Keratinocyte (primary cell): ENCODE data around the gene CCDC171. TPM values are rescaled to one million over a fixed set of nuclear protein-coding genes. Genes with fewer than 3 reads are reported as not detected.

Experiments
- DNase-seq: peaks from one replicate; pipeline ENCODE4 v3.0.0-alpha.2; 2011; ENCODE audit warnings: low read depth, missing footprints, low spot score
- FAIRE-seq: peaks from 2 replicates; lab custom pipeline; 2011; peaks lifted over from hg19 to GRCh38; lab: Jason Lieb, UNC
- H2AFZ ChIP-seq: 2 replicates; pipeline ENCODE4 v1.6.0; 2012; ENCODE audit warnings: low read length, control low read depth, inconsistent platforms; ENCODE audit not compliant: control insufficient read depth
- H3K27ac ChIP-seq: 2 replicates; pipeline ENCODE4 v1.5.1; 2011; ENCODE audit warnings: low read length; ENCODE audit not compliant: control insufficient read depth, insufficient read depth
- H3K27me3 ChIP-seq: 3 replicates; pipeline ENCODE4 v1.6.0; 2011; ENCODE audit warnings: low read length; ENCODE audit not compliant: control insufficient read depth, insufficient read depth; ENCODE audit errors: extremely low read depth
- H3K36me3 ChIP-seq, 2 experiments: 2 replicates in 1 of 2; 3 replicates in 1 of 2; pipeline ENCODE4 v1.5.1; 2011; ENCODE audit warnings: low read length in 2 of 2, mild to moderate bottlenecking in 1 of 2; ENCODE audit not compliant: control insufficient read depth in 2 of 2, insufficient read depth in 2 of 2; ENCODE audit errors: extremely low read depth in 1 of 2
- H3K4me1 ChIP-seq: 3 replicates; pipeline ENCODE4 v1.5.1; 2011; ENCODE audit warnings: low read length; ENCODE audit not compliant: control insufficient read depth, insufficient read depth; ENCODE audit errors: extremely low read depth
- H3K4me2 ChIP-seq: 3 replicates; pipeline ENCODE4 v1.6.0; 2011; ENCODE audit warnings: low read depth, low read length; ENCODE audit not compliant: control insufficient read depth, insufficient read depth; ENCODE audit errors: extremely low read depth
- H3K4me3 ChIP-seq, 3 experiments: fragments of 200-600 bp in 1 of 3; sonication (generic) in 1 of 3; 2 replicates in 2 of 3; 3 replicates in 1 of 3; pipeline ENCODE4 v1.5.1; 2011 to 2016; ENCODE audit warnings: low read length in 3 of 3, mild to moderate bottlenecking in 3 of 3, control low read depth in 2 of 3, inconsistent platforms in 1 of 3, low read depth in 1 of 3, mixed read lengths in 1 of 3, mixed run types in 1 of 3, moderate library complexity in 1 of 3; ENCODE audit not compliant: control insufficient read depth in 2 of 3, insufficient read depth in 2 of 3; ENCODE audit errors: extremely low read depth in 1 of 3
- H3K79me2 ChIP-seq: 2 replicates; pipeline ENCODE4 v1.6.0; 2012; ENCODE audit warnings: low read length; ENCODE audit not compliant: control insufficient read depth, insufficient read depth
- H3K9ac ChIP-seq: 3 replicates; pipeline ENCODE4 v1.6.0; 2011; ENCODE audit warnings: low read length; ENCODE audit not compliant: control insufficient read depth, insufficient read depth; ENCODE audit errors: extremely low read depth
- H3K9me1 ChIP-seq: 3 replicates; pipeline ENCODE4 v1.6.0; 2011; ENCODE audit warnings: low read length; ENCODE audit not compliant: control insufficient read depth, insufficient read depth; ENCODE audit errors: extremely low read depth
- H3K9me3 ChIP-seq: 2 replicates; pipeline ENCODE4 v1.5.1; 2012; ENCODE audit warnings: low read depth, low read length; ENCODE audit not compliant: control insufficient read depth
- H4K20me1 ChIP-seq: 3 replicates; pipeline ENCODE4 v1.6.0; 2011; ENCODE audit warnings: low read length; ENCODE audit not compliant: control insufficient read depth, insufficient read depth; ENCODE audit errors: extremely low read depth
- EZH2 ChIP-seq: IDR thresholded peaks from one replicate; pipeline ENCODE4 v1.6.1; 2012; ENCODE audit warnings: inconsistent platforms, mild to moderate bottlenecking, low read length, moderate library complexity
- dilution Hi-C: fragments of 300-500 bp; cut with MboI; formaldehyde crosslinking; loops from one replicate; pipeline ENCODE4 v1.7.0; 2020; ENCODE audit warnings: low sequenced_read_pairs; ENCODE audit not compliant: extremely low pct_ligation_motif_present
- polyA plus RNA-seq, 5 experiments: library from polyadenylated mRNA; depleted of rRNA in 3 of 5; stranded (reverse) in 3 of 5; stranded (forward) in 1 of 5; unstranded in 1 of 5; fragments of >200 nt; gene quantifications; 1 replicate in 1 of 5; 2 replicates in 3 of 5; 3 replicates in 1 of 5; pipeline versions ENCODE4 v1.2.1 to v1.2.3, GENCODE V29; 2011 to 2012; ENCODE audit warnings: missing spikeins in 2 of 5, low read depth in 1 of 5, low replicate concordance in 1 of 5
- TF ChIP-seq, protein P1 (sequence below), 3 experiments: IDR thresholded peaks in 1 of 3; conservative IDR thresholded peaks in 1 of 3; optimal IDR thresholded peaks in 1 of 3; 2 replicates in 2 of 3; 3 replicates in 1 of 3; pipeline versions ENCODE3 to v1.5.1; 2011; ENCODE audit warnings: low read length in 3 of 3, mild to moderate bottlenecking in 3 of 3, moderate library complexity in 2 of 3, control low read depth in 1 of 3, inconsistent platforms in 1 of 3; ENCODE audit not compliant: insufficient read depth in 2 of 3; ENCODE audit errors: extremely low read depth in 1 of 3

CCDC171 gene
- polyA plus RNA-seq, 1 donor (not counting 4 experiments of a cell fraction or from before 2014, with no cell fraction given): 0.46 TPM

DNA sequence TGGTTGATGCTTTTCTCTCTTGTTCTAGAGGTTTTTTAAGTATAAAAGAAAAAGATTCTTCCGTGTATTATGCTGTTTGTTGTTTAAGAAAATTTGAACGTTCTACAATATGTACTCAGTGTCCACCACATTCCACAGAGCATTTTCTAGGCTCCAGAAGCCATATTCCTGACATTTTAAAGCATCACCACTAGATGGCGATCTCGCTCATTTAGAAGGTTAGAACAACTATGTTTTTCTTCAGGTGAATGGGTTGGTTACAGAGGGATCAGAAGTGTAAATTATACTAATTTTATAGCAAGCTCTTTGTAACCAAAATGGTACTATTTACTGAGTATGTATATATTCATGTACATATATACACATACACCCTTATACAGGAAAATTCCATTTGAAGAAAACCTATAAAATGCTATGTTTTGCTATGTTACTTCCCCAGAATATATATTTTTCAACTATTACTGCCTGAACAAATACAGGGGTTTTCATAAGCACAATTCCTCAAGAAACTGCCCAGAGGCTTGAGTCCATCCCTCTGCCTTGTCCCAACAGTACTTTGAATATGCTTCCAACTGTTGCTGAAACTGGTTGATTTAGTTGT, 284.3 kb downstream of the CCDC171 start:
- Histone ChIP-seq H3K27ac (no peak overlapping the region), H3K9me3 (no peaks in the 10 kb centered on the region), H3K36me3 (no peaks in the 10 kb centered on the region), H3K4me1 (no peaks in the 10 kb centered on the region), H3K79me2 (no peaks in the 10 kb centered on the region), H3K4me3 (no peak overlapping the region), H2AFZ (no peak overlapping the region), H3K9me1 (no peaks in the 10 kb centered on the region), H4K20me1 (no peaks in the 10 kb centered on the region), H3K4me2 (no peak overlapping the region), H3K9ac (no peak overlapping the region), H3K27me3 (no peaks in the 10 kb centered on the region)
- FAIRE-seq (peak; percentile 66), DNase-seq (no peak)
- TF ChIP-seq EZH2: no peak
- TF ChIP-seq, protein P1, sequence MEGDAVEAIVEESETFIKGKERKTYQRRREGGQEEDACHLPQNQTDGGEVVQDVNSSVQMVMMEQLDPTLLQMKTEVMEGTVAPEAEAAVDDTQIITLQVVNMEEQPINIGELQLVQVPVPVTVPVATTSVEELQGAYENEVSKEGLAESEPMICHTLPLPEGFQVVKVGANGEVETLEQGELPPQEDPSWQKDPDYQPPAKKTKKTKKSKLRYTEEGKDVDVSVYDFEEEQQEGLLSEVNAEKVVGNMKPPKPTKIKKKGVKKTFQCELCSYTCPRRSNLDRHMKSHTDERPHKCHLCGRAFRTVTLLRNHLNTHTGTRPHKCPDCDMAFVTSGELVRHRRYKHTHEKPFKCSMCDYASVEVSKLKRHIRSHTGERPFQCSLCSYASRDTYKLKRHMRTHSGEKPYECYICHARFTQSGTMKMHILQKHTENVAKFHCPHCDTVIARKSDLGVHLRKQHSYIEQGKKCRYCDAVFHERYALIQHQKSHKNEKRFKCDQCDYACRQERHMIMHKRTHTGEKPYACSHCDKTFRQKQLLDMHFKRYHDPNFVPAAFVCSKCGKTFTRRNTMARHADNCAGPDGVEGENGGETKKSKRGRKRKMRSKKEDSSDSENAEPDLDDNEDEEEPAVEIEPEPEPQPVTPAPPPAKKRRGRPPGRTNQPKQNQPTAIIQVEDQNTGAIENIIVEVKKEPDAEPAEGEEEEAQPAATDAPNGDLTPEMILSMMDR (optimal IDR thresholded peaks at IDR 0.05 in 1 of 3, IDR thresholded peaks at IDR 0.05 in 1 of 3, conservative IDR thresholded peaks at IDR 0.05 in 1 of 3; ENCODE audit: extremely low read depth in 1 of 3, insufficient read depth in 2 of 3, low read length in 3 of 3): peak; percentile 30 to 62 (median 41)
- dilution Hi-C loops: no loop called here

DNA sequence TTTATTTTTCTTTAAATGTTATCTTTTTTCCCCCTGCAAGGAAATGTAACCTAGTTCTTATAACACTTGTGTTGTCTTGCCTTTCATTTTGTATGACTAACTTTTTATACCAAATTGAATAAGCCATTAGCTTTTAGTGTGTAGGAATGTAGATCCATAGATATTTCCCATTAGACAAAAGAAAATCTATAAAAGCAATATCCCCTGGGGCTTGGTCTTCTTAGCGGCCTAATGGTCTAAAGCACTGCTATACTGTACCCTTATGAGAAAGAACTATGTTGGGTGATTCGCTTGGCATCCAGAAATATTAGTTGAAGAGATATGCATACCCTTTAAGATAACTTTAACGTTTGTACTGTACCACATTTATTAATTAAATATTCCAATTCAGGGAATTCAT, 289.2 kb downstream of the CCDC171 start:
- FAIRE-seq (no peak), DNase-seq (no peak)
- H3K9ac ChIP-seq: no peak overlapping the region
- no peaks in the 10 kb centered on the region for H3K9me1 ChIP-seq
- H3K9me3 ChIP-seq: no peaks in the 10 kb centered on the region
- H4K20me1 ChIP-seq: no peaks in the 10 kb centered on the region
- no peak overlapping the region for H3K4me3 ChIP-seq
- no peaks in the 10 kb centered on the region for H3K27me3 ChIP-seq
- H3K4me2 ChIP-seq: no peak overlapping the region
- H3K27ac ChIP-seq: no peak overlapping the region
- TF ChIP-seq EZH2: no peak
- TF ChIP-seq, protein P1 (optimal IDR thresholded peaks at IDR 0.05 in 1 of 3, IDR thresholded peaks at IDR 0.05 in 1 of 3, conservative IDR thresholded peaks at IDR 0.05 in 1 of 3; ENCODE audit: extremely low read depth in 1 of 3, insufficient read depth in 2 of 3, low read length in 3 of 3): no peak
- H2AFZ ChIP-seq: no peak overlapping the region
- H3K79me2 ChIP-seq: no peaks in the 10 kb centered on the region
- H3K36me3 ChIP-seq: no peaks in the 10 kb centered on the region
- H3K4me1 ChIP-seq: no peaks in the 10 kb centered on the region
- dilution Hi-C loops: no loop called here
